Measurements from ENCODE around the gene SDK2. TPM values are rescaled to one million over a fixed set of nuclear protein-coding genes. Genes with fewer than 3 reads are reported as not detected.

Gene SDK2
- total RNA-seq, 1 experiment from 2014 or later = 0.46 TPM

DNA sequence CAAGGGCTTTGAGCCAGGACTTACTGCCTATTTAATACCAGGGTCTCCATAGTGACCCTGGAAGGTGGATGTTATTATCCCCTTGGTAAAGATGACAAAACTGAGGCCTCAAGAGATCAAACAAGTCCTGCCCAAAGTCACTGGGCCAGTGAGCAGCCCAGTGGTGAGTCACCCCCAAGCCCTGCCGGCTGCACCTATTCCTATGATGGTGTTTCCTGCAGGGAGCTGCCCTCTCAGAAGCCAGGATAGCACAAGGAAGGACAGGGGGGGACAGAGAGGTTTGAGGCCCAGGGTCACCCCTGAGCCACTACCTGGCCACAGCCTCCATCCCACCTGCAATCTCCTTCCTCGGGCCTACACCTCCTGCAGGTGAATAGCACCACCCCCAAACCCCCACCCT lies 90.9 kb downstream of the SDK2 start:
- no peak for DNase-seq (ENCODE audit: low spot score)

DNA sequence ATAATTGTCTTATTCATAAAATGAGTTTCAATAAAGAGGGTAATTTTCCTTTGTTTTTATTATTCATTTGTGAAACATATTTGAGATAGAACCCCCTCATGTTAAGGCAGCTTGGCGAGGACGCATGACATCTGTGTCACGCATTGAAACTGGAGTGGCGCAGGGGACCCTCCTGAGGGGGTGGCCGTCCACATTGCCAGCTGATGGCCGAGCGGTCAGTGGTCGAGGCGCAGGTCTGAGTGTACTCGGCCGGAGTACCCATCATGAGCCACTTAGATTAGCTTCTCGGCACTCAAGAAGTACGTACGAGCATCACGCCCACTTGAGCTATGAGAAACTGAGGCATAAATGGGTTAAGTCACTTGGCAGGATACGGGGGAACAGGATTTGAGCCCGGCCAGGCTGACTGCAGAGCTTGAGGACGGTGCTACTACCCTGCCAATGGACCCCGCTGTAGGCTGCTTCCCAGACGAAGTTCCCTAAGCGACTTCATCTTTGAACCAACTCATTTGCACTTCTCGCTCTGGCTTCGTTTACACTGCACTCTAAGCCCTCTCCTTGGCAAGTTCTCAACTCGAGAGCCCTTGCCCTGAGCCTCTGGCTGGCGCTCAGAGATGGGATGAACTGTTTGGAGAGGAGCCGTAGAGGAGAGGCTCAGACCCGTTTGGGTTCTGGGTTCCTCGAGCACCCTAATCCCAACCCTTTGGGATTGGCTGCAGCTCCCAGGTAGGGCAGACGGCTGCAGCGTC lies 91.8 kb downstream of the SDK2 start:
- no peak for DNase-seq (ENCODE audit: low spot score)

DNA sequence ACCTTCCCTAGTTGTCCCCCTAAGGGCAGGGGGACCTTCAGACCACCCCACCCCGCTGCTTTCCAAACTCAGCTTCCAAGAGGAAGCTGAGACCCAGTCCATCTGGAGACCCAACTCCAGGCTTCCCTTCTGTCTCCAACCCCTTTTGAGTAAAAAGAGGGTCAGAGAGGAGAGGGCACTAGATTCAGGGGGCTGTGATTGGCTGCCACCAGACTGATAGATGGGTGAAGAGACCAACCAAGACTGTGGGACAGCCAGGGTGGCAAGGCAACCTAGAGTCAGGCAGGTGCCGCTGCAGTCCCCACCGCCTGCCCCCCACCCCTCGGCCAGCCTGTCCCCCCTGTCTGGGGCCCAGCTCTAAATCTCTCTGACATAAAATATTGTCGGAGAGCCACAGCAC lies 92.5 kb downstream of the SDK2 start:
- DNase-seq (ENCODE audit: low spot score) = no peak

DNA sequence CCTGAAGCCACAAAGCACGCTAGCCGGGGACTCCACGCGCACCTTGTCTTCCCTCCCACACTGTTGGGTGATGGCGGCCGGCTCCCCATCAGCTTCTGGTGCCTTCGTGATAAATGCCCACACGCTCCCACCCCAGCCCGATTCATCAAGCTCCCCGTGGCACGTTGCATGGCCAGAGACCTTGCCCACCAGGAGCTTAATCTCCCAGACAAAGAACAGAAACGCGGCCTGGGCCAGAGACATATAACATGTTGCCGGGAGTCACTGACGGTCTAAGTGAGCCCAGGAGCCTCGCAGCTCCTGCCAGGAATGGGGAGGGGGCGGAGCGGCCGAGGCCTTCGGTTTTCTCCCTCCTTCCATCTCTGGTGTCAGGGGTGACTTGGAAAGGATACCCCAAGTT lies 93.1 kb downstream of the SDK2 start:
- no peak for DNase-seq (ENCODE audit: low spot score)

DNA sequence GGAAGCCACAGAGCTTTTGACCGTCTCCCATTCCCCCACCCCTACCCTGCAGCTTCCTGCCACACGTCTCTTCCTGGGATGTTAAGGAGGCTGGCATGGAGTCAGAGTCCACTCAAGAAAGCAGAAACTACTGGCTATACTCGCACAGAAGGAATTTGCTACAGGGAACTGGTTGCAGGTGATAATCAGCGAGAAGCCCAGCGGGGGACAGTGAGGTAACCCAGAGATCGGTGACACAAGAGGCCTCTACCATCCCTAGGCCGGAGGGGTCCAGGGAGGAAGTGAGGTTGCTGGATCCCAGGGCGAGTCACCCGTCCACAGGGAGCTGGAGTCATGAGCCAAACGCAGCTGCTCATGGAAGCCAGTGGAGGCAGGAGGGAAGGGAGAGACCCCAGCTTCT lies 93.7 kb downstream of the SDK2 start:
- no peak for DNase-seq (ENCODE audit: low spot score)

DNA sequence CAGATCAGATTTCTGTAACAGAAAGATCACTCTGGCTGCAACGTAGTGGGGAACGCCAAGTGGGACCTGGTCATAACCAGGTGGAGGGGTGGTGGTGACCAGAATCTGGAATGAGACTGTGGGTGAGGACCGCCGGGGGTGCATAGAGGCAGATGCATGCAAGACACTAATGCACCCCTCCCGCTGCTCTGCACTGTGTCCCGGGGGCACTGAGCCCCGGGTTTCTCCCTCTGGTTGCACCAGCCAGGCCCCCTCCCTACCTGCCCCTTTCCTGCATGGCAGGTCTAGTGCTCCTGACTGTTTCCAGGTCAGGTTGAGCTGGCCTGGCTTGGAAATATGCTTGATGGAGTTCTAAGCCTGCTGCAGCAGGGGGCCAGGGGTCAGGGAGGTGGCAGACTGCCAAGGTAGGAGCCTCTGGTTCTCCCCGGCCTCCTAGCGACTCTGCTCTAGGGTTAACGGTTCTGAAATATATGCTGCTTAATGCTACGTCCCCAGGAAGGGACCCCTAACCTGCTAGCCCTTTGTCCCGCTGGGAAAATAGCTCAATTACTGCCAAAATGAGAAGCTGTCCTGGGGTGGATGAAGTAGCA lies 94.3 kb downstream of the SDK2 start:
- DNase-seq (ENCODE audit: low spot score) = no peak

DNA sequence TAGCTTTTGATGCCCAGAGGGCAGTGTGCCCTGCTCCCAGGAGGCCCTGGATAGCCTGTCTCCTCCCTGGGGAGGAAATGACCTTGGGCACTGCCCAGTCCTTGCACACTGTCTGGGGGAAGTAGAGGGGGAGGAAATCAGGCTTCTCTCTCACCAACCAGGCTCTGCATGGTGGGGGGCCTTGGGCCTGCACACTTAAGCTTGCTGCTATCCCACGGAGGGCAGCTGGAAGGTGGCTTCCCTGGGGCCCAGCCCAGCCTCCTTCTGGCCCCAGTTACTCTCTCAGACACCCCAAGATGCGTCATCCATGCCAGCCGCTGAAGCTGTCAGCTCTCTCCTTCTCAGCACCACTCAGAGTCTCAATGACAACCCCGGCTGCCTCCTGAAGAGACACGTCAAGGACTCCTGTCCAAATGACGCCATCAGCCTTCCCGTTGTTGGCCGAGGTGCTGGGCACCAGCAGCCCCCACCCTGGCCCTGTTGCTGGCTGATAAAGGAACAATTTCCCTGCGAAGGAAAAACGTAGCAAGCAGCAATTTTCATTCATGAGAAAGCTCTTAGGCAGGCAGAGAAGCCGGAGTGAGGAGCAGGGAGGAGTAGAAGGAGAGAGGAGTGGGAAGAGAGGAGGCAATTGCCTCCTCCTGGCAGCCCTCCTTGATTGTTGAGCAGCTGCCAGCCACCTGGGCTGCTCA lies 95.5 kb downstream of the SDK2 start:
- DNase-seq (ENCODE audit: low spot score) = no peak

DNA sequence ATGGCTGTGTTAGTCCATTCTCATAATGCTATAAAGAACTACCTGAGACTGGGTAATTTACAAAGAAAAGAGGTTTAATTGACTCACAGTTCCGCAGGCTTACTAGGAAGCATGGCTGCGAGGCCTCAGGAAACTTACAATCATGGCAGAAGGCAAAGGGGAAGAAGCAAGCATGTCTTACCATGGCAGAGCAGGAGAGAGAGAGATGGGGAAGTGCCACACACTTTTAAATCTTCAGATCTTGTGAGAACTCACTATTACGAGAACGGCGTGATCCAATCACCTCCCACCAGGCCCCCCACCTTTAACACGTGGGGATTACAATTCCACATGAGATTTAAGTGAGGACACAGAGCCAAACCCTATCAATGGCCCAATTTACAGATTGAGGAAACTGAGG lies 96.5 kb downstream of the SDK2 start:
- DNase-seq (ENCODE audit: low spot score) = no peak

DNA sequence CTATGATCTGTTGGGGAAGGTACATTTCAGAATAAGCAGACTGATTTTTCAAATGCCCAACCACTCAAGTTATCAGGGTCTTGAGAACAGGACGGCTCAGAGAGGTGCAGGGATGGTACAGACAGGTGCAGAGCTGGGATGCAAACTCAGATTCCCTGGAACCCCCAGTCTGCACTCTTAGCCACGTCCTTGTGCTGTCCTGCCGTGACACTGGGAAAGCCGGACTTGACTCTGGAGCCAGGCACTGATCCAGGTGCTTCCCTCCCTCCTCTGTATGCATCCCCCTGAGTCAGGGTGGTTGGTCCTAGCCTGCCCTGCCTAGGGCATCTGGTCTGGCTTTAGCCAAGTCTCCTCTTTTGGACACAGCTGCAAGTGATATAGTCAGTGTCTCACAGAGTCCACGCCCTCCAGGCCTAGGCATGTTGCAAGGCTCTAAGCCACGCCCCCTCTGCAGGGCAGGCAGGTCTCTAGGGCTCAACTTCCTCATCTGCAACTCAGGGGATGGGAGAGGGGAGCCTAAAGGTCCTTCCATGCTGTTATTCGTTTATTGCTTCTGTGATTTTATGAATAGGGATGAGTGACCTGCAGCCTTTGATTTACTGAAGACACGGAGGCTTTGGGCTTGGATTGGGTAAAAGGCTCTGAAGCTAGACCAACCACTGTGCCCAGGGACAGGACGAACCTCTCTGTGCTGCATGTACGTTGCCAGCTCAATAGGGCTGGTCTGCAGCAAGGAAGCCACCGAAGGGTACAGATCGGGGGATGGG lies 97.3 kb downstream of the SDK2 start:
- DNase-seq (ENCODE audit: low spot score) = no peak

DNA sequence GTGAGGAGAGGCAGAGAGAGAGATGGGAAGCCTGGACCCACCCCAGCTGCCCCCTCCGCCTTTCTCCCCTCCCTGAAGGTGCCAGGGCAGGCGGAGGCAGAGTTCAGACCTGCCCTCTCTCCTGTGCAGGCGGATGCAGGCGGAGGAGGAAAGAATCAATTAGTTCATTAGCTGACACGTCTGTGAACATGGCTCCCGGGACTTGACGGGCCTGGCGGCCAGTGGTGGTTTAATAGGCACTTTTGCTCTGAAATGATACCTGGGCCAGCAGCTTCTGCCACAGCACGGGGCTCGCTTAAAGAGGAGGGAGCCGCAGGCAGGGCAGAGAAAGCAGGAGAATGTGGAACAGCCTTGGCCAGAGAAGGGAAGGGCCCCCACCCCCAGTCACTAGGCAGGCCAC lies 98.1 kb downstream of the SDK2 start:
- no peak for DNase-seq (ENCODE audit: low spot score)

DNA sequence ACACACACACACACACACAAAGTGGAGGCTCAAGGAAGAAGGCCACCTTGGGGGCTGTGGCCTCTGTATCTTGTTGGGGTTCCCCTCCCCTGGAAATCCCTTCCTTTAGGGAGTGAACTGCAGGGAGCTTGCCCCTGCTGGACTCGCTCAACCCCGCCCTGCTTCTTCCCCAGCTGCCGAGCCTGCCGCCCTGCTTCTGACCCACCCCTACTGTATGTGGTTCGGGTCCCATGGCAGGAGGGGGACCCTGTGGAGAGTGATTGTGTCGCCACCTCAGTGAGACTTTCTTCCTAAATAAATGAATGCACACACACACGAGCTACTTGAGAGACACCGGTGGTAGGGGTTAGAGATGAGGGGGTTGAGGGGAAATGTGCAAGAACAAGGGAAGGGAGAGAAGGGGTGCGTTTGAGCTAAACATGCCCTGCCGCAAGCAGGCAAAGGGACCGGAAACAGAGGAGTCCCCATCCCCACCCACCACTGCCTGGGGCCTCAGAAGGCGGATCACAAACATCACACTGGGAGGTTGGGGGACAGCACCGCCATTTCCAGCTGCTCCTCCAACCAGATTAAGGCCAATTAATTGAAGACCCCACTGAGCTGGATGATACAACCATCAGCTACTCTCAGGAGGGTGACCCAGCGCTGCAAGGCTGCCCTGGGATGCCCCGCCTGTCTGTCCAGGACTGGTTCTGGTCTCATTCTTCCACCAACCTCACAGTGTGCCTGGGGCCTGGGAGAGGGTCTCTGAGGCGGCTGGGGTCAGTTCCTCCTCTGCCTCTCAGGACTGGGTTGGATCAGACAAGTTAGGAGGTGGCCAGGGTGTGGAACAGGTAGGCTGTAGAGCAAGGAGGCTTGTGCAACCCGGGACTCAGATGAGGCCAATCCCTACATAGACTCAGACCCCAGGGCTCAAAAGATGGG lies 98.9 kb downstream of the SDK2 start:
- DNase-seq (ENCODE audit: low spot score) = no peak

DNA sequence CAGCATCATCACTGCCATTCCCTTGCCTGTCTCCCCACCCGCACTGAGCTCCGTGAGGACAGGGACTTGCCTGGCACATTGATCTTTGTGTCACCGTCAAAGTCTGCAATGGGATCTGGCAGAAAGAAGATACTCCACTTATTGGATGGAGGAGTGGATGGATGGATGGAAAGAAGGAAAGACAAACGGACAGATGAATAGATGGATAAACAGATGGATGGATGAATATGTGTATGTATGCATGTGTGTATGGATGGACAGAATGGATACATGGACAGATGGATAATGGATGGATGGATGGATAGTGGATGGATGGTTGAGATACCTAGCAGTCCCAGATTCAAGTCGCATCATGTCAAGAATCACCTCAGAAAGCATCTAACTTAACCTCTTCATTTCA lies 99.9 kb downstream of the SDK2 start:
- no peak for DNase-seq (ENCODE audit: low spot score)

DNA sequence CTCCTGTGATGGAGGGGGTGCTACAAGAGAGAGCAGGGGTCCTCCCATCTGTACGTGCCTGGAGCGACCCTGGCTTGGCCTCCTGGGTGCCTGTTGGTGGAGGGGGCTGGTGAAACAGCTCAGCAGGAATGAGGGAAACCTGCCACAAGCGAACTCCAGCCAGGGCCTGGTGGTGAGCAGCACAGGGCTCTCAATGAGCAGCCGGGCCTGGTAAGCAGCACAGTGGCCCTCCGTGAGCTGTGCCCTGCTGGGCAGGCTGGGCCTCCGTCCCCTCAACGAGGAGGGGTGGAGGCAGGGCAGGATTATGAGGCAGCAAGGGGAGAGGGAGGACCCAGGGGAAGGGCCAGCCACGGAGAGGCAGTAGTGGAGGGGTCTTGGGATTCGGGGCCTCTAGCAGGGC lies 101.9 kb downstream of the SDK2 start:
- DNase-seq (ENCODE audit: low spot score) = no peak

DNA sequence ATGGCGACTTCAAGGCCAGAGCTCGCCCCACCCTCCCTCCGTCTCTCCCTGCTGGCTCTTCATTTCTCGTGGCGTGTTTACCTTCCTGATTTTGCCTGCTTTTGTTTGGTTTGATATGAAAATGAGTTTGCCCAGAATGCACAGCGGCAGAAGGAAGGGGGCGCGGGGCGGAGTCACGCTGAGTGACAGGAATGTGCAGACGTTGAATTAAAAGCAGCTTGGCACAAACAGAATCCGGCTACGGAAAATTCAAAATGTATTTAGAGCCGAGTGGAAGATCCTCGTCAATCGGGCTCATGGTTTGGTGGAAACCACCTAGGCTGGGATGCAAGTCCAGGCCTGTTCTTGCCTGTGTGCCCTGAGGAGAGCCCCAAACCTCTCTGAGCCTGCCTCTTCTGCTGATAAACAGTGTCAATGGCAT lies 102.7 kb downstream of the SDK2 start:
- DNase-seq (ENCODE audit: low spot score) = no peak

DNA sequence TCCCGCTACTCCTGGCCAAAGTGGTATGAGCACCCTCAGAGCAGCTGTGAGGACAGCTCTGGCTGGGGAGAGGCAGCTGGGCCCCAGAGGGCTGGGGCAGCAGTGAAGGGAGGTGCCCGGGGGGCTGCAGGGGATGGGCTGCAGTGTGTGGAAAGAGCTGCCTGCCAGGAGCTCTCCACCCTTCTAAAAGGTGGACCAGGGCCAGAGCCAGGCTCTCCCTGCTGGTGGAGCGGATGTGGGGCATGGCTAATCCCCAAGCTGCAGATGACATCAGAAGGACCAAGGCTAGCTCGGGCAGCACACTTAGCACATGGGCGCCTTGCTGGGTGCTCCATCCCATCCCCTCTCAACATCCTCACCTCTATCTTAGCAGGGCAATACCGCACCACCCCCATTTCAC lies 103.1 kb downstream of the SDK2 start:
- DNase-seq (ENCODE audit: low spot score) = no peak

DNA sequence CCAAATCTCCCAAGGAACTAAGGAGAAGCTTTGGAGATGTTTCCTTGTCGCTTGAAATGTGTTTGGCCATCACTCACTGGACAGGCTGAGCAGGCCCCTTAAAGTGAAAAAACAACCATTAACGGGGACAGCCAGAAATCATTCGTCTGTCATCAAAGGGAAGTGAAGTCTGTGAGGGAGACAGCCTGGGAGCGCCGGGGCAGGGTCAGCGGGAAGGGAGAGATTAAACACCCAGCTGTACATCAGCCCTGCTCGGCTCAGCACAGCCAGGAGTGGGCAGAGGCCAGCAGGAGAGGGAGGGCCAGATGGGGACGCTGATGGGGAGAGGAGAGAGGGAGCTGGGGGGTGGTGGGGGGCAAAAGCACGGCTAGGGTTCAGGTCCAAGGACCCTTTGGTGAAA lies 105.1 kb downstream of the SDK2 start:
- no peak for DNase-seq (ENCODE audit: low spot score)

DNA sequence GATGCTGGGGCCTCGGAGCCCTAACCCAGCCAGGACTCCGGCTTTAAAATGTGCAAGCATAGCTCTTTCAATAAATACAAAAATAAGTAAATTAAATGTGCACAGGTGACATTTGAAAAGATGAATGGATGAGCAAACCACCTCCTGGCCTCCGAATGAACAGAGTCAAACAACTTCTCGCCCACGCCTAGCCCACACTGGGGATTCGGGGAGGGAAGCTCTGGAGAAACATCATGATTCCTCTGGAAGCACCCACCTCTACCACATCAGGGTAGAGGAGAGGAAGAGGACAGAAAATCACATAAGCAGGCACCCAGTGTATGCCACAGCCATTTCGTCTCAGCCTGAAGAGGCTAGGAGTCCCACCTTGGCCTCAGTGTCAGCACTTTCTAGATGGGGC lies 105.8 kb downstream of the SDK2 start:
- DNase-seq (ENCODE audit: low spot score) = no peak

DNA sequence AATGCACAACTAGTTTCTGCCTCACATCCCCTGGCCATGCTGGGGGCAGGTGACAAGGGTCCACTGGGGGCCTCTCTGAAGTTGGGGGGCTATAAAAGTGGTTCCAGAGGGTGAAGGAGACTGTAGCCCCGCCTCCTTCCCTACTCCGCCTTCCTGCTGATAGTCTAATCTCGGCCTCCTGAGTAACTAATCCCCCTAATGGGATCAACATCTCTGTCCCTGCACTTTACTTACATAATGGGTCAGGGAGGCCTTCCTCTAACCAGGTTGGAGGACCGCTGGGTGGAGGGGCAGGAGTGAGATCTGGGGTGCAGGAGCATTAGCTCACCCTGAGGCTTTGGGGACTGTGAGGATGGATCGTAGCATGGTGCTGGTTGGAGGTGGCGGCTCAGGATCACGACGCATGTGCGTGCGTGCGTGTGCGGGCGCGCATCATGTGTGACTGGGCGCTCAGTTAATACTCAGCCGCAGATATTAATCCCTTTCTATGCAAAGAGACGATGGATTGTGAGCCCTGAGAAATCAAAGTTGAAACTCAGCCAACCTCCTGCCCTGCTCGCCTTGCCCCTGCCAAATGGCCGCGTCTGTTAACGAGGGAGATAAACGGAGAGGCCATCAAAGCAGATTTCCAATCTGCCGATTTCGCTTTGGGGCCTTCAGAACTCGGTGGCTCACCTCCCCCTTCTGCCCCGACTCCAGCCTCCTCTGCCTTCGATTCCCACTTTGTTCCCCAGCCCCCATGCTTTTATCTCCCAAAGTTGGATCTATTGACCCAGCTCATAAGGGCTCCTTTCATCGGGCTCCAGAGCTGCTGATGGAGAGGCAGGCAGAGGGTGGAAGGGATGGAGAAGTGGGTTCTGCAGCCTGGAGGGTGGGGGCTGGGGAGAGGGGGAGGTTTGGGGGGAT lies 107.3 kb downstream of the SDK2 start:
- no peak for DNase-seq (ENCODE audit: low spot score)

DNA sequence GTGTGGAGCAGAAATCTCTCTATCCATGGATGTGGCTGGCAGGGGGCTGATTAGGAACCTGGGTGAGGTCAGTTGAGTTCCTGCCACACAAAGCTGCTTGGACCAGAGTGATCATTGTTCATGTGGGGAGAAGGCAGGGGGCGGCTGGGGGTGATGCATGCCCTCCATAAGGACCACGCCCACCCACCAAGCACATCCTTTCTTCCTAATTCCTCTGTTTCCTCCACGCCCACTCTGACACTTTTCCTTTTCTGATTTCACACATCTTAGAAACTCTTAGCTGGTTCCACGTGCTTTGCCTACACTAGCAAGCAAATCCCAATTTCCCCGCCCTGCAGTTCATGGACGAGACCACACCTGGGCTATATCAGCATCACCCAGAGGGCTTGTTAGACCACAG lies 108.5 kb downstream of the SDK2 start:
- DNase-seq (ENCODE audit: low spot score) = no peak

DNA sequence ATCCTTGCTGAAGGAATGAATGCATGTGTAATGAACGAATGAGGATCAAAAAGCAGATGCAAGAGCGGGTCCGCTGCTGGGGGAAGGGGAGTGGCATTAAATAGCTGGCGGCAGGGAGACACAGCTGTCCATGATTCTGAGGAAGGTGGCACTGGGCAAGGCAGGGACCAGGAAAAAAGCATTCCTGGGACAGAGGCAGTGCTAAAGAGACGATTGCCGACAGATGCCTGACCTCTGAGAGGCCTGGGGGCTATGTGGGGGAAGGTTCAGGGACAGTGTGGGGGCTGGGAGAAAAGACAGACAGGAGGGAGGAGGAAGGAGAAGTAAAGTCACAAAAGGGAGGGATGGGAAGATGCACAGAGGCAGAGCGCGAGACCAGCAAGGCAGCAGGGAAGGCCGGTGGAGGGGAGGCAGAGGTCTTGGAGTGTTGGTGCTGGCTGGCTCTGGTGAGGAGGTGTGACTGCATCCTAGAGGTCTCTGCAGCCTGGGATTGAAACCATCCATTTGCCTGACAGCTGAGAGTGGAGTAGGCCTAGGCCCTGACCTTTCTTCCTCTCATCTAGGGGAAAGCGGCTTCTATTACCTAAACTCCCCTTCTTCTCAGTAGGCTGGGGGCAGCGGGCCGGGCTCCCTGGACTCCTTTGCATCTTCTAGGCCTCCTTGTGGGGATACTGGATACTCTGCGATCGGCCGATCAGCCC lies 109.9 kb downstream of the SDK2 start:
- no peak for DNase-seq (ENCODE audit: low spot score)

Data from H4 (cell line).